ENCODE measurements around the gene NPY1R.

NPY1R gene

GRCh38 chr4:163332526-163333406 is at the start of gene NPY1R:
Gene NPY1R (minus strand): TSS chr4:163332596. CDS start chr4:163326554, 6,042 bp downstream.
- peak; percentile 44 for DNase-seq (ENCODE audit: low read depth, low spot score)

GRCh38 chr4:163380703-163381102 is 48.3 kb upstream of the NPY1R start:
- DNase-seq (ENCODE audit: low read depth, low spot score): no peak

GRCh38 chr4:163378661-163379060 is 46.3 kb upstream of the NPY1R start:
- DNase-seq (ENCODE audit: low read depth, low spot score): no peak

GRCh38 chr4:163372029-163372428 is 39.6 kb upstream of the NPY1R start:
- DNase-seq (ENCODE audit: low read depth, low spot score): no peak

- no peak for DNase-seq (ENCODE audit: low read depth, low spot score)
These were observed 35.3 kb upstream of the NPY1R start for GRCh38 chr4:163367651-163368050.

- DNase-seq (ENCODE audit: low read depth, low spot score): no peak
These were observed 23.7 kb upstream of the NPY1R start for GRCh38 chr4:163356104-163356503.

GRCh38 chr4:163353054-163353453 is 20.7 kb upstream of the NPY1R start:
- no peak for DNase-seq (ENCODE audit: low read depth, low spot score)

- no peak for DNase-seq (ENCODE audit: low read depth, low spot score)
These were observed 18.3 kb upstream of the NPY1R start for GRCh38 chr4:163350672-163351071.

- DNase-seq (ENCODE audit: low read depth, low spot score): no peak
These were observed 12.0 kb upstream of the NPY1R start for GRCh38 chr4:163344147-163345125.

- no peak for DNase-seq (ENCODE audit: low read depth, low spot score)
These were observed 11.3 kb upstream of the NPY1R start, which contains the start of gene NPY5R for GRCh38 chr4:163343604-163344146. Gene NPY5R (plus strand): TSS chr4:163343892. CDS start chr4:163350274, 6,382 bp downstream.

- DNase-seq (ENCODE audit: low read depth, low spot score): no peak
These were observed 3.0 kb upstream of the NPY1R start for GRCh38 chr4:163335384-163335783.

GRCh38 chr4:163331629-163332376 is 593 bp downstream of the NPY1R start:
- no peak for DNase-seq (ENCODE audit: low read depth, low spot score)

- DNase-seq (ENCODE audit: low read depth, low spot score): no peak
These were observed 1.3 kb downstream of the NPY1R start for GRCh38 chr4:163330916-163331628.

GRCh38 chr4:163317110-163317509 is 15.3 kb downstream of the NPY1R start:
- no peak for DNase-seq (ENCODE audit: low read depth, low spot score)

- DNase-seq (ENCODE audit: low read depth, low spot score): no peak
These were observed 22.9 kb downstream of the NPY1R start for GRCh38 chr4:163309466-163309865.

- DNase-seq (ENCODE audit: low read depth, low spot score): no peak
These were observed 29.3 kb downstream of the NPY1R start for GRCh38 chr4:163303069-163303468.

- DNase-seq (ENCODE audit: low read depth, low spot score): no peak
These were observed 32.0 kb downstream of the NPY1R start for GRCh38 chr4:163300445-163300844.

- DNase-seq (ENCODE audit: low read depth, low spot score): no peak
These were observed 37.3 kb downstream of the NPY1R start for GRCh38 chr4:163295138-163295537.

- DNase-seq (ENCODE audit: low read depth, low spot score): no peak
These were observed 48.1 kb downstream of the NPY1R start for GRCh38 chr4:163284304-163284703.

- no peak for DNase-seq (ENCODE audit: low read depth, low spot score)
These were observed 51.5 kb downstream of the NPY1R start for GRCh38 chr4:163280703-163281519.
